ENCODE measurements around the gene CDC16.

CDC16 gene

DNA sequence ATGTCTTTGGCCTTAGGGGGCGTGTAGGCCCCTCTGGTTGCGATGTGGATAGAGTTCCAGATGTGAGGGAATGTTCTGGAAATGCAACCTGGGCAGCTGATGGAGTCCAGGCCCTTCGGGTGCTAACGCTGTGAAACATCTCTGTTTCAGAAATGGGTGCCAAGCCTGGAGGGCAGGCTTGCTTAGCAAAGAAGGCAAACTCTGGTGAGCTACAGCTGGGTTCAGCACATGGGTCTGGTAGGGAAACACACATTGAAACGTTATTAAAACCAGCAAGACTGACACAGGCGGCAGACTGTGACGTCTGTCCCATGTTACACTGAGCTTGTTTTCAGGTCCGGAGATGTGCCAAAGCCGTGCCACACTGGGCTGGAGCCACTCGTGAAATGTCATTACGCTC, 8.6 kb upstream of the CDC16 start:
- H3K9me3 ChIP-seq (ENCODE audit: low read length): no peaks in the 10 kb centered on the region

DNA sequence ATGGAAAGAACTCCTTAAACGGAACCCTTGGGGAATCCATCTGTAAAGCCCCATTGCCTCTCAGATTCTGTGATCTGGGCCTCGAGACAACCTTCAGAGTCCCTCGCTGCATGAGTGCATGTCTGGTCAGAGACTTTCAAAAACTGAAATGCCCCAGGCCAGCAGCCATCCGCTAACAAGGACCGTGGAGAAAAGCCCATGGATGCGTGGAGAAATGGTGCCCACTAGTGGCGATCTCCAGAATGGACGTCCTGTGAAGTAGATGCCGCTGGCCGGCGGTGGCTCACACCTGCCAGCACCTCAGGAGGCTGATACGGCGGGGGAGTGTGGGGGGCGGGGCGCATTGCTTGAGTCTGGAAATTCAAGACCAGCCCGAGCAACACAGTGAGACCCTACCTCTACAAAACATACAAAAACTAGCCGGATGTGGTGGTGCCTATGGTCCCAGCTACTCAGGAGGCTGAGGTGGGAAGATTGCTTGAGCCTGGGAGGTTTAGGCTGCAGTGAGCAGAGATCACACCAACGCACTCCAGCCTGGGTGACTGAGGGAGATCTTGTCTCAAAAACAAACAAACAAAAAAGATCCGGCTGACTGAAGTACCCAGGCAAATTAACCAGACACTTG, 7.9 kb upstream of the CDC16 start:
- H3K9ac ChIP-seq (ENCODE audit: low read length): no peak overlapping the region
- no peak for TF ChIP-seq EZH2 (IDR thresholded peaks at IDR 0.05; ENCODE audit: borderline replicate concordance, low read length)
- TF ChIP-seq, protein P1, sequence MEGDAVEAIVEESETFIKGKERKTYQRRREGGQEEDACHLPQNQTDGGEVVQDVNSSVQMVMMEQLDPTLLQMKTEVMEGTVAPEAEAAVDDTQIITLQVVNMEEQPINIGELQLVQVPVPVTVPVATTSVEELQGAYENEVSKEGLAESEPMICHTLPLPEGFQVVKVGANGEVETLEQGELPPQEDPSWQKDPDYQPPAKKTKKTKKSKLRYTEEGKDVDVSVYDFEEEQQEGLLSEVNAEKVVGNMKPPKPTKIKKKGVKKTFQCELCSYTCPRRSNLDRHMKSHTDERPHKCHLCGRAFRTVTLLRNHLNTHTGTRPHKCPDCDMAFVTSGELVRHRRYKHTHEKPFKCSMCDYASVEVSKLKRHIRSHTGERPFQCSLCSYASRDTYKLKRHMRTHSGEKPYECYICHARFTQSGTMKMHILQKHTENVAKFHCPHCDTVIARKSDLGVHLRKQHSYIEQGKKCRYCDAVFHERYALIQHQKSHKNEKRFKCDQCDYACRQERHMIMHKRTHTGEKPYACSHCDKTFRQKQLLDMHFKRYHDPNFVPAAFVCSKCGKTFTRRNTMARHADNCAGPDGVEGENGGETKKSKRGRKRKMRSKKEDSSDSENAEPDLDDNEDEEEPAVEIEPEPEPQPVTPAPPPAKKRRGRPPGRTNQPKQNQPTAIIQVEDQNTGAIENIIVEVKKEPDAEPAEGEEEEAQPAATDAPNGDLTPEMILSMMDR (IDR thresholded peaks at IDR 0.05; ENCODE audit: low read length): peak; percentile 96
- 0 out of 2 replicates have a peak, but pooled peaks cover 12% of the 10 kb centered on the region for H3K27me3 ChIP-seq (ENCODE audit: insufficient read depth, low read length)
- no peak overlapping the region for H3K4me3 ChIP-seq (ENCODE audit: low read depth, low read length, poor library complexity, severe bottlenecking)
- H3F3A ChIP-seq (ENCODE audit: insufficient read depth, low read length): 0 out of 2 replicates have a peak, but pooled peaks cover 5% of the 10 kb centered on the region
- H3K79me2 ChIP-seq (ENCODE audit: insufficient read depth, low read length): no peaks in the 10 kb centered on the region
- no peak overlapping the region for H3K4me2 ChIP-seq (ENCODE audit: low read length)
- no peaks in the 10 kb centered on the region for H4K20me1 ChIP-seq (ENCODE audit: insufficient read depth, low read length)
- peaks cover 19% of the 10 kb centered on the region for H3K4me1 ChIP-seq (ENCODE audit: insufficient read depth, low read length, severe bottlenecking)
- no peaks in the 10 kb centered on the region for H3K9me2 ChIP-seq (ENCODE audit: low read depth, low read length)
- H3K36me3 ChIP-seq (ENCODE audit: insufficient read depth, low read length): no peaks in the 10 kb centered on the region
- no peaks in the 10 kb centered on the region for H3K9me3 ChIP-seq (ENCODE audit: low read length)
- no peak overlapping the region for H2AFZ ChIP-seq (ENCODE audit: low read length)
- H3K27ac ChIP-seq (ENCODE audit: low read depth, low read length, poor library complexity, severe bottlenecking): peak overlapping the region; percentile 6

More for the DNA sequence above, 8.6 kb upstream of the CDC16 start:
- Histone ChIP-seq H3K79me2 (ENCODE audit: insufficient read depth, low read length) (no peaks in the 10 kb centered on the region), H3K27me3 (ENCODE audit: insufficient read depth, low read length) (peaks cover 12% of the 10 kb centered on the region; the same call in 1 of the 2 replicates), H3K4me1 (ENCODE audit: insufficient read depth, low read length, severe bottlenecking) (peaks cover 19% of the 10 kb centered on the region), H3K4me3 (ENCODE audit: low read depth, low read length, poor library complexity, severe bottlenecking) (no peak overlapping the region), H3F3A (ENCODE audit: insufficient read depth, low read length) (0 out of 2 replicates have a peak, but pooled peaks cover 5% of the 10 kb centered on the region), H3K9ac (ENCODE audit: low read length) (no peak overlapping the region), H3K9me2 (ENCODE audit: low read depth, low read length) (no peaks in the 10 kb centered on the region), H3K4me2 (ENCODE audit: low read length) (no peak overlapping the region), H4K20me1 (ENCODE audit: insufficient read depth, low read length) (no peaks in the 10 kb centered on the region), H3K36me3 (ENCODE audit: insufficient read depth, low read length) (no peaks in the 10 kb centered on the region), H3K27ac (ENCODE audit: low read depth, low read length, poor library complexity, severe bottlenecking) (peak overlapping the region; percentile 6), H2AFZ (ENCODE audit: low read length) (no peak overlapping the region)
- TF ChIP-seq EZH2 (IDR thresholded peaks at IDR 0.05; ENCODE audit: borderline replicate concordance, low read length): no peak
- TF ChIP-seq, protein P1 (IDR thresholded peaks at IDR 0.05; ENCODE audit: low read length): no peak

DNA sequence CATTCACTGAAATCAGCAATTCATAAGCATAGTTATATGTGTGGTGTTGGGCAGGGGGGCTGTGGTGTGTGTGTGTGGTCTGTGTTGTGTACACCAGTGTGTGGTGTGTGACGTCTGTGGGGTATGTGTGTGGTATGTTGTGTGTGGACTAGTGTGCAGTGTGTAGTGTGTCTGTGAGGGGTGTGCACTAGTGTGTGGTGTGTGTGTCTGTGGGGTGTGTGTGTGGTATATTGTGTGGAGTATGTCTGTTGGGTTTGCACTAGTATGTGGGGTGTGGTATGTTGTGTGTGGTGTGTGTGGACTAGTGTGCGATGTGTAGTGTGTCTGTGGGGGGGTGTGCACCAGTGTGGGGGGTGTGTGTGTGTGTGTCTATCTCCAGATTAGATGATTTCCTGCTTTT, 7.2 kb upstream of the CDC16 start:
- H3K27ac ChIP-seq (ENCODE audit: low read depth, low read length, poor library complexity, severe bottlenecking): no peak overlapping the region
- H2AFZ ChIP-seq (ENCODE audit: low read length): no peak overlapping the region
- no peaks in the 10 kb centered on the region for H3K79me2 ChIP-seq (ENCODE audit: insufficient read depth, low read length)

More for the DNA sequence above, 7.2 kb upstream of the CDC16 start:
- 0 out of 2 replicates have a peak, but pooled peaks cover 5% of the 10 kb centered on the region for H3F3A ChIP-seq (ENCODE audit: insufficient read depth, low read length)
- peaks cover 16% of the 10 kb centered on the region for H3K4me1 ChIP-seq (ENCODE audit: insufficient read depth, low read length, severe bottlenecking)
- no peaks in the 10 kb centered on the region for H3K36me3 ChIP-seq (ENCODE audit: insufficient read depth, low read length)
- H3K4me3 ChIP-seq (ENCODE audit: low read depth, low read length, poor library complexity, severe bottlenecking): no peak overlapping the region
- H4K20me1 ChIP-seq (ENCODE audit: insufficient read depth, low read length): no peaks in the 10 kb centered on the region
- TF ChIP-seq EZH2 (IDR thresholded peaks at IDR 0.05; ENCODE audit: borderline replicate concordance, low read length): no peak
- TF ChIP-seq, protein P1 (IDR thresholded peaks at IDR 0.05; ENCODE audit: low read length): no peak
- no peak overlapping the region for H3K4me2 ChIP-seq (ENCODE audit: low read length)
- no peaks in the 10 kb centered on the region for H3K9me2 ChIP-seq (ENCODE audit: low read depth, low read length)
- H3K27me3 ChIP-seq (ENCODE audit: insufficient read depth, low read length): 0 out of 2 replicates have a peak, but pooled peaks cover 12% of the 10 kb centered on the region
- no peaks in the 10 kb centered on the region for H3K9me3 ChIP-seq (ENCODE audit: low read length)
- no peak overlapping the region for H3K9ac ChIP-seq (ENCODE audit: low read length)
